ENCODE measurements around the gene SON. TPM values are rescaled to one million over a fixed set of nuclear protein-coding genes. Genes with fewer than 3 reads are reported as not detected.

Gene SON
- total RNA-seq = 71.8 and 79.9 TPM in 2 replicates

GRCh38 chr21:33542640-33543504, at the start of gene SON:
SON (plus strand) TSS chr21:33543038; CDS start chr21:33543093, 55 bp downstream.

GRCh38 chr21:33541756-33542639, 840 bp upstream of the SON start, which contains the start of gene GART:
GART (minus strand) TSS chr21:33542117; CDS start chr21:33539315, 2,802 bp downstream.

GRCh38 chr21:33588485-33589335, 45.9 kb downstream of the SON start, which contains the start of gene DONSON:
DONSON (minus strand) TSS chr21:33588684; CDS start chr21:33588641, 43 bp downstream.

Other genes starting within 250 kb of the SON start
- gene IFNAR1, start 218.1 kb upstream of the SON start, total RNA-seq = 11.2 and 11.9 TPM in 2 replicates
- 65.4 and 69.8 TPM in 2 replicates for gene IFNGR2, start 139.6 kb upstream of the SON start, total RNA-seq
- gene TMEM50B, start 63.1 kb upstream of the SON start, total RNA-seq = 11.8 and 28.0 TPM in 2 replicates
- gene DNAJC28, start 51.3 kb upstream of the SON start, total RNA-seq = 0.18 and 1.7 TPM in 2 replicates
- gene GART, start 921 bp upstream of the SON start, total RNA-seq = 76.7 and 95.2 TPM in 2 replicates
- 22.2 and 24.1 TPM in 2 replicates for gene DONSON, start 45.6 kb downstream of the SON start, total RNA-seq
- 10.4 and 18.1 TPM in 2 replicates for gene CRYZL1, start 98.7 kb downstream of the SON start, total RNA-seq
- gene ITSN1, start 99.5 kb downstream of the SON start, total RNA-seq = 35.7 and 62.7 TPM in 2 replicates

Data from myometrial cell (primary cell).